ENCODE results near the gene PDE6D.

The PDE6D gene

DNA sequence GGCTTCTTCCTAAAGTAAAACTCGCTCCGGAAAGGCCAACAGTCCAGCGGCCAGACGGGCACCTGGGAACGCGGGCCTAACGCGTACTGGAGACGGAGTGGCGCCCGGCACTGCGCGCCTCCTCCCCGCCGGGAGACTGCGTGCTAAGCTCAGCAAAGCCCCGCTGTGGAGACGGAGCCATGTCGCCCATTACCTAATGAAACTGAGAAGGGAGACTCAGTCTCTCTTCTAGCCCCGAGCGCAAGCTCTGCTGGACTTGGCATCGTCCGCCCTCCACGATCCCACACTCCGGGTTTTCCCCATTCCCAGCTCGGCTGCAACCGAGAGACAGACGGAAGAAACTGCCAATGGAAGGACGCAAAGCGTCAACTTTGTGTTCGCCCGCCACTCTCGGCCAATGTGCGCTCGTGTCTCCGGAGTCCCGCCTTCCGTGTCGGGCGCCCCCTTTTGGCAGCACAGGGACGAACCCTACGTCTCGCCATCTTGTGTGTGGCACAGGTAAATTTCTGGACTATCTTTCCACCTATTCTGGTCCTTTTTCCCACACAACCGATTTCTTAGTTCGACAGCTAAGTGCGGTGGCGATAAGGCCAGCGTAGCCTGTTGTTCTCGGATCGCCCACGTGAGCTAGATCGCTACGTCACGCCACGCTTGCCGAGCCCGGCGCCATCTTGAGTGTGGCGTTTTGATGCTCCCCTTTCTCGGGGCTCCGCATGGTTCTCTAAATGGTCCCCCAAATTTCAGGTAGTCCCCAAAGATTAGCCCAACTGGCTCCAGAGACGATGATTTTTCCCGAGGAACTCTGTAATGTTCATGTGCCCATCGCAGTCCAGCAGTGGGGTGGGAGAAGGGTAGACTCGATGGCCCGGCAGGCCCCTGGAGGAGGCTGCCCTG lies 74.1 kb downstream of the PDE6D start (continued):
- TF ChIP-seq KLF7 (tag by site-specific recombination; IDR thresholded peaks at IDR 0.05; ENCODE audit: borderline replicate concordance) (0 out of 2 replicates have a peak, but pooled peaks have one; percentile 21), ZNF660 (tag by site-specific recombination; IDR thresholded peaks at IDR 0.05) (0 out of 2 replicates have a peak, but pooled peaks have one; percentile 16), ZNF621 (tag by site-specific recombination; IDR thresholded peaks at IDR 0.05) (no peak)
- TF ChIP-seq, protein P1, sequence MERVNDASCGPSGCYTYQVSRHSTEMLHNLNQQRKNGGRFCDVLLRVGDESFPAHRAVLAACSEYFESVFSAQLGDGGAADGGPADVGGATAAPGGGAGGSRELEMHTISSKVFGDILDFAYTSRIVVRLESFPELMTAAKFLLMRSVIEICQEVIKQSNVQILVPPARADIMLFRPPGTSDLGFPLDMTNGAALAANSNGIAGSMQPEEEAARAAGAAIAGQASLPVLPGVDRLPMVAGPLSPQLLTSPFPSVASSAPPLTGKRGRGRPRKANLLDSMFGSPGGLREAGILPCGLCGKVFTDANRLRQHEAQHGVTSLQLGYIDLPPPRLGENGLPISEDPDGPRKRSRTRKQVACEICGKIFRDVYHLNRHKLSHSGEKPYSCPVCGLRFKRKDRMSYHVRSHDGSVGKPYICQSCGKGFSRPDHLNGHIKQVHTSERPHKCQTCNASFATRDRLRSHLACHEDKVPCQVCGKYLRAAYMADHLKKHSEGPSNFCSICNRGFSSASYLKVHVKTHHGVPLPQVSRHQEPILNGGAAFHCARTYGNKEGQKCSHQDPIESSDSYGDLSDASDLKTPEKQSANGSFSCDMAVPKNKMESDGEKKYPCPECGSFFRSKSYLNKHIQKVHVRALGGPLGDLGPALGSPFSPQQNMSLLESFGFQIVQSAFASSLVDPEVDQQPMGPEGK (tag by site-specific recombination; IDR thresholded peaks at IDR 0.05): no peak; the same call in 1 of the 2 replicates

DNA sequence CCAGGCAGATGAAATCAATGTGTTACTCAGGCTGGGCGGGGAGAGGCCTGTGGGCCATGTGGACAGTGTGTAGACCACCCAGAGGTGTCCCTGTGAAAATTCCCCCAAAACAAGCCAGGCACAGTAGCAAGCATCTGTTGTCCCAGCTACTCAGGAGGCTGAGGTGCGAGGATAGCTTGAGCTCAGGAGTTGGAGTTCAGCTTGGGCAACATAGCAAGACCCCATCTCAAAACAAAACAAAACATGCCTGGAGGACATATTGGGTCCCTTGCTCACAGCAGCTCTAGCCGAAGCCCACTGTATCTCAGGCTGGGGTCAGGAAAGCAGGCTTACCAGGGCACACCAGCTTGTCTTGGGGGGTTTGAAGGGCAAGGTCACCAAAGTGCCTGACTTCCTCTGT lies 77.1 kb downstream of the PDE6D start:
- Histone ChIP-seq H3K9me3 (ENCODE audit: control insufficient read depth, insufficient read depth, low read depth, low read length) (no peaks in the 10 kb centered on the region), H3K4me3 (ENCODE audit: low read depth, low read length) (no peak overlapping the region), H3K36me3 (ENCODE audit: control insufficient read depth in 2 of 2, insufficient read depth in 1 of 2, low read length in 2 of 2) (peaks cover 0 to 1% of the 10 kb centered on the region in 2 experiments; a peak in 1 of 3 replicates), H3K27ac (ENCODE audit: extremely low read depth, low read depth, low read length) (no peak overlapping the region), H3K4me1 (ENCODE audit: control insufficient read depth, insufficient read depth, low read length) (no peaks in the 10 kb centered on the region; the same call in 1 of the 2 replicates)
- POLR2A ChIA-PET: no interaction called here
- CTCF ChIA-PET: interaction anchor here (0.6 to 4.5 kb wide), 6 partner anchors 10 to 146 kb away, joined by 3 to 31 read pairs (median 6); no protein-coding TSS in a partner anchor
- TF ChIP-seq ZNF121 (tag by site-specific recombination; IDR thresholded peaks at IDR 0.05): peak; percentile 93
- TF ChIP-seq YY2 (tag by site-specific recombination; IDR thresholded peaks at IDR 0.05): no peak

DNA sequence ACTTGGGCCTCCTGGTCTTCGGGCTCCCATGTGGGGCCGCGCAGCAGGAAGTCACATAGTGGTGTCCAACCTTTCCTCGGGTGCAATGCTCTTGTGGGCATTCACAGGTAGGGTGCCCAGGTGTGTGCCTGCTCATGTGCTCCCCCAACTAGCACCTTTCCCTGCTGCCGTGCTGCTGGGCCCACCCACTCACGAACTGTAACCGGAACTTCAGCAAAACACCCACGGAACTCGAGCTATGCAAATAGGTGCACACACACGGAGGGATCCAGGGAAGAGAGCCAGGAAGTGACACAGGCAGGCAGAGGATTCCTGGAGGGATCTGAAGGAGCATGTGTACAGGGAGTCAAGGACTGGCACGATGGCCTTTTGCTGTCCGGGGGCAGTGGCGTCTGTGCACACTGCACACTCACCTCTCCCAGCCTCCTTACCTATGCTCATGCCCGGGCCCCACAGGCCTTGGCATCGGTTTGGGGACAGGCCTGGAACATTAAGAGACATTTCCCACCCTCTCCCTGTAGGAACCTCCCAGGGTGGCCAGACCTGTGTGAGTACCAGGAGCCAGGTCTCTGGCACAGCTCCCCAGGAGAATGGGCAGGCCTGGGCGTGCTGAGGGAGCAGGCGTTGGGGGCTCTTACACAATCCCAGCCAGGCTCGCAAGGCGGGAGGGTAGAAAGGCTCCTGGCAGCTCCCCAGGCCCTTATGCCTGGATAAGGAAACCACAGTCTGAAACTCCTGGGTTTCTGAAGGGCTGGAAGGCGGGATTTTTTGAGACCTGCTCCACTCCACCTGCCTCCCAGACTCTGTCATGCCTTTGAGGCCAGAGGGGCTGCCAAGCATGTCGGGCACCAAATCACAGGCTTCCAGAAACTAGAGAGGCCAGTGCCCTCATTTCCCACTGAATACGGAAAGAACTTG lies 79.4 kb downstream of the PDE6D start:
- Histone ChIP-seq H3K4me1 (ENCODE audit: control insufficient read depth, insufficient read depth, low read length) (no peaks in the 10 kb centered on the region; the same call in 1 of the 2 replicates), H3K4me3 (ENCODE audit: low read depth, low read length) (no peak overlapping the region), H3K27ac (ENCODE audit: extremely low read depth, low read depth, low read length) (peak overlapping the region; percentile 35; the same call in 1 of the 2 replicates), H3K9me3 (ENCODE audit: control insufficient read depth, insufficient read depth, low read depth, low read length) (no peaks in the 10 kb centered on the region), H3K36me3 (ENCODE audit: control insufficient read depth in 2 of 2, insufficient read depth in 1 of 2, low read length in 2 of 2) (no peaks in the 10 kb centered on the region)
- ChIA-PET POLR2A (interaction anchor here (1.0 kb wide), 1 partner anchor 12 kb away, joined by 3 read pairs; no protein-coding TSS in a partner anchor), CTCF (interaction anchor here (0.6 to 4.5 kb wide), 7 partner anchors 10 to 89 kb away, joined by 3 to 31 read pairs (median 7); no protein-coding TSS in a partner anchor)
- TF ChIP-seq ZFHX2 (tag by site-specific recombination; conservative IDR thresholded peaks at IDR 0.05): peak; percentile 90
- TF ChIP-seq ZNF335 (tag by site-specific recombination; conservative IDR thresholded peaks at IDR 0.05): peak; percentile 43
- no peak for TF ChIP-seq KLF9 (tag by site-specific recombination; IDR thresholded peaks at IDR 0.05; ENCODE audit: low read depth)
- TF ChIP-seq SP2 (tag by site-specific recombination; IDR thresholded peaks at IDR 0.05): peak; percentile 11; the same call in 1 of the 2 replicates
- TF ChIP-seq, protein P2, sequence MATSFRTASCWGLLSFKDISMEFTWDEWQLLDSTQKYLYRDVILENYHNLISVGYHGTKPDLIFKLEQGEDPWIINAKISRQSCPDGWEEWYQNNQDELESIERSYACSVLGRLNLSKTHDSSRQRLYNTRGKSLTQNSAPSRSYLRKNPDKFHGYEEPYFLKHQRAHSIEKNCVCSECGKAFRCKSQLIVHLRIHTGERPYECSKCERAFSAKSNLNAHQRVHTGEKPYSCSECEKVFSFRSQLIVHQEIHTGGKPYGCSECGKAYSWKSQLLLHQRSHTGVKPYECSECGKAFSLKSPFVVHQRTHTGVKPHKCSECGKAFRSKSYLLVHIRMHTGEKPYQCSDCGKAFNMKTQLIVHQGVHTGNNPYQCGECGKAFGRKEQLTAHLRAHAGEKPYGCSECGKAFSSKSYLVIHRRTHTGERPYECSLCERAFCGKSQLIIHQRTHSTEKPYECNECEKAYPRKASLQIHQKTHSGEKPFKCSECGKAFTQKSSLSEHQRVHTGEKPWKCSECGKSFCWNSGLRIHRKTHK (tag by site-specific recombination; IDR thresholded peaks at IDR 0.05): no peak
- peak; percentile 85 for TF ChIP-seq ZBTB8A (tag by site-specific recombination; IDR thresholded peaks at IDR 0.05)
- TF ChIP-seq SCRT2 (tag by site-specific recombination; IDR thresholded peaks at IDR 0.05): peak; percentile 49; the same call in 1 of the 2 replicates
- no peak for TF ChIP-seq ZNF302 (tag by site-specific recombination; IDR thresholded peaks at IDR 0.05; ENCODE audit: low read depth)
- no peak for TF ChIP-seq SCRT1 (tag by site-specific recombination; IDR thresholded peaks at IDR 0.05; ENCODE audit: borderline replicate concordance)
- TF ChIP-seq ZNF341 (tag by site-specific recombination; IDR thresholded peaks at IDR 0.05; ENCODE audit: low read depth): peak; percentile 93
- TF ChIP-seq ZBTB20 (tag by site-specific recombination; IDR thresholded peaks at IDR 0.05): peak; percentile 95
- TF ChIP-seq GLIS1 (tag by site-specific recombination; IDR thresholded peaks at IDR 0.05): peak; percentile 89
- 0 out of 2 replicates have a peak, but pooled peaks have one; percentile 53 for TF ChIP-seq ZSCAN30 (tag by site-specific recombination; IDR thresholded peaks at IDR 0.05)
- 0 out of 2 replicates have a peak, but pooled peaks have one; percentile 18 for TF ChIP-seq WT1 (tag by site-specific recombination; IDR thresholded peaks at IDR 0.05)
- 0 out of 2 replicates have a peak, but pooled peaks have one; percentile 22 for TF ChIP-seq IKZF3 (tag by site-specific recombination; IDR thresholded peaks at IDR 0.05)
- TF ChIP-seq, protein P3, sequence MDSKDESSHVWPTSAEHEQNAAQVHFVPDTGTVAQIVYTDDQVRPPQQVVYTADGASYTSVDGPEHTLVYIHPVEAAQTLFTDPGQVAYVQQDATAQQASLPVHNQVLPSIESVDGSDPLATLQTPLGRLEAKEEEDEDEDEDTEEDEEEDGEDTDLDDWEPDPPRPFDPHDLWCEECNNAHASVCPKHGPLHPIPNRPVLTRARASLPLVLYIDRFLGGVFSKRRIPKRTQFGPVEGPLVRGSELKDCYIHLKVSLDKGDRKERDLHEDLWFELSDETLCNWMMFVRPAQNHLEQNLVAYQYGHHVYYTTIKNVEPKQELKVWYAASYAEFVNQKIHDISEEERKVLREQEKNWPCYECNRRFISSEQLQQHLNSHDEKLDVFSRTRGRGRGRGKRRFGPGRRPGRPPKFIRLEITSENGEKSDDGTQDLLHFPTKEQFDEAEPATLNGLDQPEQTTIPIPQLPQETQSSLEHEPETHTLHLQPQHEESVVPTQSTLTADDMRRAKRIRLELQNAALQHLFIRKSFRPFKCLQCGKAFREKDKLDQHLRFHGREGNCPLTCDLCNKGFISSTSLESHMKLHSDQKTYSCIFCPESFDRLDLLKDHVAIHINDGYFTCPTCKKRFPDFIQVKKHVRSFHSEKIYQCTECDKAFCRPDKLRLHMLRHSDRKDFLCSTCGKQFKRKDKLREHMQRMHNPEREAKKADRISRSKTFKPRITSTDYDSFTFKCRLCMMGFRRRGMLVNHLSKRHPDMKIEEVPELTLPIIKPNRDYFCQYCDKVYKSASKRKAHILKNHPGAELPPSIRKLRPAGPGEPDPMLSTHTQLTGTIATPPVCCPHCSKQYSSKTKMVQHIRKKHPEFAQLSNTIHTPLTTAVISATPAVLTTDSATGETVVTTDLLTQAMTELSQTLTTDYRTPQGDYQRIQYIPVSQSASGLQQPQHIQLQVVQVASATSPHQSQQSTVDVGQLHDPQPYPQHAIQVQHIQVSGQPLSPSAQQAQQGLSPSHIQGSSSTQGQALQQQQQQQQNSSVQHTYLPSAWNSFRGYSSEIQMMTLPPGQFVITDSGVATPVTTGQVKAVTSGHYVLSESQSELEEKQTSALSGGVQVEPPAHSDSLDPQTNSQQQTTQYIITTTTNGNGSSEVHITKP (tag by site-specific recombination; IDR thresholded peaks at IDR 0.05): peak; percentile 73
- peak; percentile 78 for TF ChIP-seq ZBTB17 (tag by site-specific recombination; IDR thresholded peaks at IDR 0.05)

All from HEK293 (cell line).